HG03432 (cell line): ENCODE measurements around the gene NEXN.
A peak's percentile ranks its signal among the peaks of the same experiment; 100 is the strongest.

Experiments used
- ATAC-seq: cut with Tn5 transposase; IDR thresholded peaks from one replicate; pipeline ENCODE4 v1.9.1; 2021; ENCODE audit warnings: mild to moderate bottlenecking, moderate library complexity; ENCODE audit not compliant: unreplicated experiment

NEXN gene

DNA sequence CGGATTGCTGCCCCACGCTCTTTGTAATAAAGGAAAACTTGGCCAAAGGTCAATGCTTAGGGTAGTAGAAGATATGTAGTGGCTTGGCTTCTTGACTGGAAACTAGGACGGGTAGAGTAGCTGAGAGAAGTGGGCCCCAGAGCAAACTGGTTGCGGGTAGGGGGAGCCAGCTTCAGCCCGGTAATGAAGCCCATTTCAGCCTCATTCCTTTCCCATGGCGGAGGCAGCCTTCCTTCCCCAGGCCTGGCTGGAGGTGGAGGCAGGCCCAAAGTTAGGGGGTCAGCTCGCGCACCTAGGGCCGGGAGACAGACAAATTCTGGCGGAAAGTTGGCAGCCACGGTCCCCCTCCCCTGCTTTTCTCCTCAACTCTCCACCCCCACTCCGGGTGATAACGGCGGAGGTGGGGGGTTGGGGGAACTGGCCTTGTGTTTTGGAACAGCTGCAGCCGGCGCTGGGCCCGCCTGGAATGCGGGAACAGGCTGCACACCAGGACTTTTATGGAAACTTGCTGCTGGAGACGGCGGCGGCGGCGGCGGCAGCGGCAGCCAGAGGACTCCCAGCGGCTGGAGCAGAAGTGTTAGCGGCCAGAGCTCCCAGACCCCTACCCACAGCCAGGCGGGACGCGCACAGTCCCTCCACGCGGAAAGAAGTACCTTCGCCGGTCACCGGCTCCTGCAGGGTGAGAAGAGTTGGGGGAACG lies at the start of gene NEXN:
NEXN (plus strand) TSS at position 544 of the 700 bp plus-strand sequence. CDS start 27,483 bp downstream, outside the sequence.
- ATAC-seq = peak; percentile 39

DNA sequence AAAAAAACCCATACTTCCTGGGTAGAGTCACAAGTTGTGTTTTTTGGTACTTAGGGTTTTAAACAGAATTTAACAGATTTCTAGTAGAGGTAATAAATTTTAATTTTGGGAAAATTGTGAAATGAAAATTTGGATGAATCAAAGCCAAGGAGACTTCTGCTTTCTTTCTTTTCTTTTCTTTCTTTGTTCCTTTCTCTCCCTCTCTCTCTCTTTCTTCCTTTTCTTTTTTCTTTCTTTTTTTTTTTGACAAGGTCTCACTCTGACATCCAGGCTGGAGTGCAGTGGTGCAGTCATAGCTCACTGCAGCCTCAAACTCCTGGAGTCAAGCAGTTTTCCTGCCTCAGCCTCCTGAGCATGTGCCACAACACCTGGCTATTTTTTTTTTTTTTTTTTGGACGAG lies 46.9 kb upstream of the NEXN start:
- ATAC-seq = no peak

DNA sequence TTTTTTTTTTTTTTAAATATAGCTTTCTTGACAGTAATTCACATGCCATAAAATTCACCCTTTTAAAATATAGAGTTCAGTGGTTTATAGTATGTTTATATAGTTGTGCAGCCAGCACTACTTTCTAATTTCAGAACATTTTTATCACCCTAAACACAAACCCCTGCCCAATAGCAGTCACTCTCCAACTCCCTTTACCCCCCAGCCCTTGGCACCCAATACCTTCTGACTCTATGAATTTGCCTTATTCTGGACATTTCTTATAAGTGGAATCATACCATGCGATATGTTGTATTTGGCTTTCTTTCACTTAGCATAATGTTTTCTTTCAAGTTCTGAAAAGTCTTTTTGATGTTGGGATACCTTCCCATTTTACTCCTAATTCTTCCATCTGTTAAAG lies 42.5 kb upstream of the NEXN start:
- no peak for ATAC-seq

GRCh38 chr1:77846966-77847365 lies 41.5 kb upstream of the NEXN start:
- ATAC-seq = no peak

DNA sequence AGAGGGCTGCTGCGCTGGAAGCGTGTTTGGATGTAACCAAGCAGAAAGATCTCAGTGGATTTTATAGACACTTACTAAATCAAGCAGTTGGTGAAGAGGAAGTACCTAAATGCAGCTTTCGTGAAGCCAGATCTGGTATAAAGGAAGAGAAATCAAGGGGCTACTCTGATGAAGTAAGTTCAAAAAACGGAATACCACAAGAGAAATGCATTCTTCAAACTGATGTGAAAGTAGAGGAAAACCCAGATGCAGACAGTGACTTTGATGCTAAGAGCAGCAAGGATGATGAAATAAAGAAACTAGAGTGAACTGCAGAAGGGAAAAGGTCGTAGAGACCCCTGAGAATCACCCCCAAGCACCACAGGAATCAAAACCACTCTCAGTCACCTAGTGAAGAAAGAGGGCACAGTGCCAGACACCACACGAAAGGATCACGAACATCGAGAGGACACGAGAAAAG lies 40.8 kb upstream of the NEXN start:
- ATAC-seq = peak; percentile 56

DNA sequence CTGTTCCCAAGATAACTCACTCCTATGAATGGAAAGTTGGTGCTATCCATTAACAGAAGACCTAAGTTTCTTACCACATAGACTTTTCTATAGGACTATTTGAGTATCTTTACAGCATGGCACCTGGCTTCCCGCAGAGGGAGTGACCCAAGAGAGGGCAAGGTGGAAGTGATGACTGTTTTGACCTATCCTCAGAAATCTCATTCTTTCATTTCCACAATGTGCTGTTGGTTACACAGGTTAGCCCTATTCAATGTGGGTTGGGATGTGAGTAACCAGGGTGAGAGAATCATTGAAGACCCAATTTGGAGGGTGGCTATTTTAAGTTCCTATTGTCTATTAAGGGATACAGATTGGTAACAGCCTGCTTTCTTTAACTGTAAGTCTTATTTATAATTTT lies 38.3 kb upstream of the NEXN start:
- no peak for ATAC-seq

DNA sequence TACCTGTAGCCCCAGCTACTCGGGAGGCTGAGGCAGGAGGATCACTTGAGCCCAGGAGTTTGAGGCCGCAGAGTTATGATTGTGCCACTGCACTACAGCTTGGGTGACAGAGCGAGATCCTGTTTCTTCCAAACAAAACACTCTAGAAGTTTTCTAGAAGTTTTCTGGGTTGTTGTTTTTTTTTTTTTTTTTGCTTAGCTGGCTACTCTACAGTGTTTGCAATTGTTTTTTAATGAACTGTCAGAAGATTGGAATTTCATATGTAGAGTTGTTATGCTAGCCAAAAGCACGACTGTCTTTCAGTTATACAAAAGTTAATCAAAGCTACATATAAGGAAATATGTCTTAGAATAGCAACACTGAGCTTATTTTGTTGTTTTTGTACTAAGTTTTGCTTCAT lies 30.9 kb upstream of the NEXN start:
- ATAC-seq = no peak

DNA sequence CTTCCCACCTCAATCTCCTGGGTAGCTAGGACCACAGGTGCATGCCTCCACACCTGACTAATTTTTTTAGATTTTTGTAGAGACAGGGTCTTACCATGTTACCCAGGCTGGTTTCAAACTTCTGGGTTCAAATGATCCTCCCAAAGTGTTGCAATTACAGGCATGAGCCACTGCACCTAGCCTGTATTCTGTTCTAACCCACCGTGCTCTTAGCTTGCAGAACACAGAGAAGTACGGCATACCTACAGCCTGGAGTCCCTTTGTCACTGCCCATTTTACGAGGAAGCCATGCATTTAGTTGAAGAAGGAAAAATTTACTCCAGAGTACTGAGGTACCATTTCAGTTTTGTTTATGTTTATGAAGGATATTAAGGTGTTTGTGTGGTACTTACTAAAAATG lies 29.7 kb upstream of the NEXN start:
- ATAC-seq = no peak

GRCh38 chr1:77859248-77859647 lies 29.2 kb upstream of the NEXN start:
- no peak for ATAC-seq

DNA sequence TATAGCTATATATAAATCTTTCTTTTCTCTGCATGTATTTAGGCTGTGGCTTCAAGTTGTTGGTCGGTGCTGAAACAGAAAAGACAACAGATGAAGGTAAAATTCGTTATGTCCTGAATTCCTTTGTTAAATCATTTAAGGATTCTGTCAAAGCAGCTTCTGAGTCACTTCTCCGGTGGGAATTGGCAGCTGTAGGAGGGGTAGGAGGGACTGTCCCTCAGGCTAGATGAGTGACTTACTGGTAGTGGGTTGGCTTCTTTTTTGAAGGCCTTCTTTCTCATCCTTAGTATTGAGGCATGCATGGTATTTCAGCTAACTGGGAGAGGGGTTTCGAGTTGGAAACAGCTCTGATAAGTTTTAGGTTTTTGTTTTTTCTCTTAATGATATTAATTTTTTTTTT lies 22.1 kb upstream of the NEXN start:
- no peak for ATAC-seq

GRCh38 chr1:77872645-77873044 lies 15.8 kb upstream of the NEXN start:
- no peak for ATAC-seq

DNA sequence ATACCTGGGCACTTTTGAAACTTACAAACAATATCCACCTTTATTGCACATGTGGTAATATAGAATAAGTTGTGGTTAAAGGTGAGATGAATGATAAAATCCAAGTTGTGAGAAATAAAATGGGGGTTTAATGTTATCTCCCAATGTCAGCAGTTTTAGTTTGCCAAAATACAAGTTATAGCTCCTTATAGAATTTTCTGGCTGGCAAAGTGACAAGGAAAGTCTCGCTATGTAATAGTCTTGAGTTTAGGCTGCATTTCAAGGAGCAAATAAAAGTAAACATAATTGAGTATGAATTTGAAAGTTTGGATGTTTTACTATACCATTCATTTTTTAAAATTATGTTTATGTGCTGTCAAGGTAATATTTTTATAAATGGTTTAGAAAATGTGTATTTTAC lies 15.0 kb upstream of the NEXN start:
- ATAC-seq = no peak

GRCh38 chr1:77874804-77875445 lies 13.5 kb upstream of the NEXN start:
- no peak for ATAC-seq

- no peak for ATAC-seq
Measured at GRCh38 chr1:77876884-77877283, 11.5 kb upstream of the NEXN start.

DNA sequence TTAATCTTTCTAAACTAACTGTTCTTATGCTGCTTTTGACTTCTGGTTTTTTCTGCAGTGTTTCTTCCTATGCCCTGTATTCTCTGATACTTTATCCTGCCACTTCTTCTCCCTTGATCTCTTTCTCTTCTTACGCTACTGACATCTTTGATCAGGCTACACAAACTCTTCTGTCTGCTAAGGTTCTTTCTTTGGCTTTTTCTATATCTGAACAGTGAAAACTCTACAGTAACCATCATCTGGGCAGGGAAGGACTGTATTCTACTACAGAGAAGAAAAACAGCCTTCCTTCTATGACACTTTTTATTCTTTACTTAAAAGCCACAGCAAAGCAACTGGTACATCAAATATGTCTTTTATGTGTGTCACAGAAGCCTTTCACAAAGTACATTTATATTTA lies 7.4 kb upstream of the NEXN start:
- no peak for ATAC-seq

DNA sequence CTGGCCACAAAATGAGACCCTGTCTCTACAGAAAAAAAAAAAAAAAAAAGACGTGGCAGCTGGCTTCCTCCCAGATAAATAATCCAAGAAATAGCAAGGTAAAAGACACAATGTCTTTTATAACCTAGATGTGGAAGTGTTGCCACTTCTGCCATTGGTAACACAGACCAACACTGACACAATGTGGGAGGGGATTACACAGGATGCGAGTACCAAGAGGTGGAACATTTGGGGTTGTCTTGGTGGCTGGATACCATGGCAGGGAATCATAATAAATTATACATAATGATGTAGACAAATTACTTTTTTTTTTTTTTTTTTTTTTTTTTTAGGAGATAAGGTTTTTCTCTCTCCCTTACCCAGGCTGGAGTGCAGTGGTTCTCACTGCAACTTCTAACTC lies 6.0 kb upstream of the NEXN start:
- ATAC-seq = no peak

- peak; percentile 74 for ATAC-seq
Measured at GRCh38 chr1:77888781-77889642, 588 bp downstream of the NEXN start.

DNA sequence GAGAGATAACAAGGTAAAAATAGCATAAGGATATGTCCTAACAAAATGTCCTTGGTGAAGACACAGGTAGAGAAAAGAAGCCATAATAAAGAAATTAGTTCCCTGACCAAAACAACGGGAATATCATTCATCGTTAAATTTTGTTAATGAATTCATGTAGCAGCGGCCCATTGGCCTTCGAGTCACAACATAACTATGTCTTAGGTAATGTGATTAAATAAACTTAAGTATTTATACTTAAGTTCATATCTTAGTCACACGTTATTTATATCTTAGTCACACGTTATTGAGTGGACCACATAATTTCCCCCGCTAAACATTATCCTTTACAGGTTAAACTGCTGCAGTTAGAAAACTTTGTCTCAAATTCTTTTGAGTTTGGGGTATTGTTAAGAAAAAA lies 1.2 kb downstream of the NEXN start:
- no peak for ATAC-seq

GRCh38 chr1:77891200-77891599 lies 2.8 kb downstream of the NEXN start:
- no peak for ATAC-seq

DNA sequence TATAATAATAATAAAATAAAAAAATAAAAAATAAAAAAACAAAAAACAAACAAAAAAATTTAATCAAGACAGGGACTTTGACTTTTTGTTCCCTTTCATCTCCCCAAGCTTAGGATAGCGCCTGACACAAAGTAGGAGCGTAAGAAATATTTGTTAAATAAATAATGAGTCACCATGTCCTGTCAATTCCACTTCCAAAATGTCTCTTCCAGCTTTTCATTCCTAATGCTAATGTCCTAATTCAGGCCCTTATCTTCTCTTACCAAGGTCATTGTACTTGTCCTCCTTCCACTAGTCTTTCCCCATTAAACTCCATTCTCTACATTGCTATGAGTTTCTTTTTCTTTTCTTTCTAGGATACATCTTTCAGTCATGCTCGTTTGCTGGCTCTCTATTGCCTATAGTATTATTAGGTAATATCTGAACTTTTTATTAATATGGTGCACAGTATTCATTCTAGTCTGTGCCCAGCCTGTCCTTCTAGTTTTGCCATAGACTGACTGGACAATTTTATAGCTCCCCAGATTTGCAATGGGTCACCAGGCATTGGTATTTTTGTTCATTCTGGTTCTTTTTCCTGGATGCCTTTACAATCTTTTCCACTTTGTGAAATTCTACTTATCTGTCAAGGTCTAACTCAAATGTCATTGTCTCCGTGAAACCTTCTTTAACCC lies 11.4 kb downstream of the NEXN start:
- no peak for ATAC-seq

DNA sequence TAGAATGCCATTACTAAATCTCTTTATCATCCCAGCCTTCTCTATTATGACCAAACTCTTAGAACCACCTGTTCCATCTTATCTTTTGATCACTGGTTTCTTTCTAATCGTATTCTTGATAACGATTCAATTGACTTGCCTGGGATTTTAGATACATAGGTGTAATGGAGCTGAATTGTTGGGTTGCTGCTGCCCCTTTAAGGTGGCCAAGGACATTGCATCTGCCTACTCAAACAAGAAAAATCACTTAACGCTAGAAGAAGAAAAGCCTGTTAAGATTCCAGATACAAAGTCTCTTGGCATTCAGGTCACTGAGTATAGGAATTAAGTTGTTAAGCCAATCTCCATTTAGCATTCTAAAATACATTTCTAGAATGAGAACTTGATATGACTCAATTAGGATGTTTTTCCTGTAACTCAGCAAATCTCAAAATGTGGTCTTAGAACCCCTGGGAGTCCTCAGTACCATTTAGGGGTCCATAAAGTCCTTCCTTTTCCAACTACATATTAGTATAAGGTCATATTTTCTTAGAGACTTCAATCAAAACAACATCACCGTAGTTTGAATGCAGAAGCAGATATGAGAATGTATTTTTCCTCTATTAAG lies 12.4 kb downstream of the NEXN start:
- ATAC-seq = no peak
